Muscle layer of colon (tissue), 2 donors: ENCODE measurements around the gene TCEAL1.
A peak's percentile ranks its signal among the peaks of the same experiment; 100 is the strongest.
"Not testable (repeated sequence)": the region's sequence is repeated elsewhere in the genome, so short reads cannot be mapped to it uniquely, and the experiment has no call there.

ENCODE experiments used
- H3K27ac ChIP-seq: one replicate; pipeline ENCODE4 v1.7.0; 2013; ENCODE audit warnings: low read depth, mild to moderate bottlenecking, low read length, moderate library complexity
- H3K27me3 ChIP-seq, 2 donors: one replicate each; pipeline ENCODE4 v1.7.0; 2013; ENCODE audit warnings: low read length in 2 of 2, mild to moderate bottlenecking in 2 of 2; ENCODE audit not compliant: insufficient read depth in 2 of 2, control insufficient read depth in 1 of 2
- H3K36me3 ChIP-seq: one replicate; pipeline ENCODE4 v1.7.0; 2013; ENCODE audit warnings: mild to moderate bottlenecking, low read length; ENCODE audit not compliant: insufficient read depth
- H3K4me1 ChIP-seq: one replicate; pipeline ENCODE4 v1.7.0; 2013; ENCODE audit warnings: mild to moderate bottlenecking, low read length; ENCODE audit not compliant: insufficient read depth
- H3K4me3 ChIP-seq, 2 donors: one replicate each; pipeline ENCODE4 v1.7.0; 2013; ENCODE audit warnings: low read length in 2 of 2, low read depth in 1 of 2, mild to moderate bottlenecking in 1 of 2, moderate library complexity in 1 of 2
- H3K9ac ChIP-seq: one replicate; pipeline ENCODE4 v1.7.0; 2013; ENCODE audit warnings: low read length
- H3K9me3 ChIP-seq: one replicate; pipeline ENCODE4 v1.7.0; 2013; ENCODE audit warnings: mild to moderate bottlenecking, low read length
- donor health status: abdominal sarcoma.
- donor health status: Adenocarcinoma of cecum.

The TCEAL1 gene

GRCh38 chrX:103628386-103629317 lies at the start of gene TCEAL1:
TCEAL1 (plus strand) TSS chrX:103628975; CDS start chrX:103629917, 942 bp downstream.
- Histone ChIP-seq H3K4me3 (peak within 1 kb of the TSS; percentile 43 to 62), H3K27ac (peak within 1 kb of the TSS; percentile 85), H3K9ac (peak within 1 kb of the TSS; percentile 90), H3K27me3 (no peaks in the 10 kb centered on the region), H3K9me3 (no peaks in the 10 kb centered on the region), H3K4me1 (peaks cover 4% of the 10 kb centered on the region), H3K36me3 (no peaks in the 10 kb centered on the region)

- Histone ChIP-seq H3K9me3 (peaks cover 6% of the 10 kb centered on the region), H3K9ac (no peak overlapping the region), H3K36me3 (no peaks in the 10 kb centered on the region), H3K27ac (no peak overlapping the region), H3K27me3 (no peaks in the 10 kb centered on the region), H3K4me3 (peak overlapping the region in 1 of 2 donors; percentile 11), H3K4me1 (peaks cover 6% of the 10 kb centered on the region)
Observed at GRCh38 chrX:103584596-103584995, 44.2 kb upstream of the TCEAL1 start.

DNA sequence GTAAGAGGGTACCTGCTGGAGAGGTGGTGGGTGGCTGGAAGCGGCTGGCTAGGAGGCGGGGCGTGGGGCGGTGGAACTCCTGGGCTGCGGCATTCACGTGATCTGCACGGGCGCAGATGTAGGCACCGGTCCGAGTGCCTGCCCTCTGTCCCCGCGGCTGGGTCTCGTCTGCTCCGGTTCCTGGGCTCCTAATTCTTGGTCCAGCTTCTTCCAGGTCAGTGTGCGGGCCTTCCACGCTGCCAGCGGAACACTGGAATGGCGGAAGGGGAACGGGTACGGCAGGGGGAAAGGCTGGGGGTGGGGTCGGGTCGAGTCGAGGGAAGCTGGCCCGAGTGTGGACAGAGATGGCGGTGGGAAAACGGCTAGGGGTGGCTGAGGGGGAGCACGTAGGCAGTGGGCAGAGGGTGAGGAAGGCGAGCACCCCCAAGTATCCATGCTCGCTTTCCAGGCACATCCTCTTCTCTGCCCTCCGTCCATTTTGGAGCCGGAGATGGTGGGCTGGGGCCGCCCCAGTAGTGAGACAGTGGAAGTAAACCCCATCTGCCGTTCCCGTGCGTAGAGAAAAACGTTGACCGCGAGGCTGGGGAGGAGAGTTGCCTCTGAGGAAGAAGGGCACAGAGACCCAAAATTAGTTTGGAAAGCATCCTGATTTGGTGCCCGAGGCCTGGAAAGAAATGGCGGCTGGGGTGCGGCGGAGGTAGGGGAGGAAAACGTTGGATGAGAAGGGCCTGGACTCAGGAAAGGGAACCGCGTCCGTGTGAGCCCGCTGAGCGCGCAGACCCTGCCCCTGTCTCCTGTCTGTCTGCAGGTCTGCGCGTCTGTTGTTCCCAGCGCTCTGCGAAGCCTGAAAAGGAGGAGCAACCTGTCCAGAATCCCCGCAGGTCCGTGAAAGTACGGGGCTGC lies 43.1 kb upstream of the TCEAL1 start, which contains the start of gene TCEAL4:
Gene TCEAL4, plus strand, starts transcription at position 105 of the 903 bp plus-strand sequence. CDS start 1,161 bp downstream, outside the sequence.
- H3K36me3 ChIP-seq = no peaks in the 10 kb centered on the region
- H3K9me3 ChIP-seq = peaks cover 6% of the 10 kb centered on the region
- H3K27me3 ChIP-seq = no peaks in the 10 kb centered on the region
- peaks cover 6% of the 10 kb centered on the region for H3K4me1 ChIP-seq
- H3K27ac ChIP-seq = peak within 1 kb of the TSS; percentile 72
- peak within 1 kb of the TSS; percentile 67 for H3K9ac ChIP-seq
- peak within 1 kb of the TSS; percentile 55 to 66 for H3K4me3 ChIP-seq

- peak overlapping the region; percentile 55 to 66 for H3K4me3 ChIP-seq
- H3K27me3 ChIP-seq = no peaks in the 10 kb centered on the region
- H3K9ac ChIP-seq = no peak overlapping the region
- peaks cover 6% of the 10 kb centered on the region for H3K4me1 ChIP-seq
- peak overlapping the region; percentile 72 for H3K27ac ChIP-seq
- H3K9me3 ChIP-seq = peaks cover 6% of the 10 kb centered on the region
- no peaks in the 10 kb centered on the region for H3K36me3 ChIP-seq
Observed at GRCh38 chrX:103586314-103586646, 42.5 kb upstream of the TCEAL1 start.

- Histone ChIP-seq H3K9ac (no peak overlapping the region), H3K9me3 (peaks cover 6% of the 10 kb centered on the region), H3K36me3 (no peaks in the 10 kb centered on the region), H3K4me1 (peaks cover 6% of the 10 kb centered on the region), H3K4me3 (peak overlapping the region in 1 of 2 donors; percentile 66), H3K27ac (peak overlapping the region; percentile 72), H3K27me3 (no peaks in the 10 kb centered on the region)
Observed at GRCh38 chrX:103586659-103587058, 42.1 kb upstream of the TCEAL1 start.

- H3K9ac ChIP-seq, H3K27me3 ChIP-seq, H3K27ac ChIP-seq, H3K9me3 ChIP-seq, H3K4me3 ChIP-seq, H3K36me3 ChIP-seq, H3K4me1 ChIP-seq: not testable (repeated sequence)
Observed at GRCh38 chrX:103592295-103592694, 36.5 kb upstream of the TCEAL1 start.

GRCh38 chrX:103595202-103595601 lies 33.6 kb upstream of the TCEAL1 start:
- not testable (repeated sequence) for H3K9ac ChIP-seq, H3K4me3 ChIP-seq, H3K36me3 ChIP-seq, H3K27ac ChIP-seq, H3K9me3 ChIP-seq, H3K27me3 ChIP-seq, H3K4me1 ChIP-seq

DNA sequence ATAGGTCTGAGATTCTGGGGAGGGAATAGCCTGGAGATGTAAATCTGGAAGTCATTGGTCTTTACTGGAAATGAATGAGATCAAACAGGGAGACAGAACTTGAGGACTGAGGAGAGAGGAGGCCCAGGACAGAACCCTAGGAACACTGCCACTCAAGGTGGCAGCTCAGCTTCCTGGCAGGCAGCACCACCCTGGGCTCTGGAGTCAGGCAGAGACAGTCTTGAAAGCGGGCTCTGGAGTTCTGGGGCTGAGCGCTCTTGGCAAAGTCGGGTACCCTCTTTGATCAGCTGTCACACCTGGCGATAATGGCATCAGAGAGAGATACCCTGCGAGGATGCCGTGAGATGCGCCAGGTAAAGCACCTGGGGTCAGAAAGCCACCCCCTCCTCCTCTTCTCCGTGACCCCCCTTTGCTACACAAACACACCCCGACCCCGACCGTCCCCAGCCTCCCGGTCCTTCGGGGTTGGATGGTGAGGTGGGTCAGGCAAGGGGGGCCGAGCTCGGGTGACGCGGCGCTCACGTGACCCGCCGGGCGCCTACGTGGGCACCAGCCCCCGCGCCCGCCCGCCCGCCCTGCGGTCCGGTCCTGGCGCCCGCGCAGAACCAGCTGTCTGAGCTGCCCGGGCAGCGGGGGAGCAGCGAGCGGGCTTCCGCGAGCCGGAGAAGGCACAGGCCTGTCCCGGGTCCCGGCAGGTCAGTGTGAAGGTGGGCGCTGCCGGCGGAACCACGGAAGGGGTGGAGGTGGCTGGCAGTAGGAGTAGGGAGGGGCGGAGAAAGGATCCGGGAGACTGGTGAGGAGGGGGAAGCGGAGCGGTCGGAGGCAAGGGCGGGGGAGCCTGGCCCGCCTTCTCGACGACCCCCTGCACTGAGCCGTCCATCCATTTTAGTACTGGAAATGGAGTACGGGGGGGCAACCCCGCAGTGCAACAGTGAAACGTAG lies 21.1 kb upstream of the TCEAL1 start, which contains the start of gene TCEAL3:
Gene TCEAL3, plus strand, starts transcription at position 600 of the 942 bp plus-strand sequence. CDS start 1,102 bp downstream, outside the sequence.
- no peaks in the 10 kb centered on the region for H3K36me3 ChIP-seq
- peak within 1 kb of the TSS; percentile 66 for H3K9ac ChIP-seq
- H3K9me3 ChIP-seq = no peaks in the 10 kb centered on the region
- peak within 1 kb of the TSS; percentile 89 for H3K27ac ChIP-seq
- H3K27me3 ChIP-seq = no peaks in the 10 kb centered on the region
- no peaks in the 10 kb centered on the region for H3K4me1 ChIP-seq
- H3K4me3 ChIP-seq = peak within 1 kb of the TSS; percentile 57 to 63

GRCh38 chrX:103608306-103608963 lies 20.3 kb upstream of the TCEAL1 start:
- peak overlapping the region; percentile 89 for H3K27ac ChIP-seq
- peak overlapping the region; percentile 66 for H3K9ac ChIP-seq

DNA sequence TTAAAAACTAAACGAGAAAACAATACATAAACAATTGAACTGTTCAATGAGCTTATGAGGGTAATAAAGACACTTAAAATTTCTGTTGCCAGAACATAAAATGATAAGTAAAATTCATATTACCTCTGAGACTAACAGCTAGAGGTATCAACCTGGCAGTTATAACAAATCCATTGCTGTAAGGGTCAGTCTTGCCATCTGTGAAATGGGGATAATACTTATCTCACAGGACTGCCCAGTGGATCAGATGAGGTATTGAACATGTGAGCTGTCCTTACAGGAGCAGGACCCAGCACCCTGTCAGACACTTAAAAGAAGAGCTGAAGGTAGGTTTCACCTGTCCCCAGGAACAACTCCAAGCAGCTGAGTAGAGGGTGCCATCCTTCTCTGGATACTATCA lies 18.5 kb upstream of the TCEAL1 start:
- no peaks in the 10 kb centered on the region for H3K9me3 ChIP-seq
- no peaks in the 10 kb centered on the region for H3K4me1 ChIP-seq
- H3K36me3 ChIP-seq = no peaks in the 10 kb centered on the region
- H3K9ac ChIP-seq = no peak overlapping the region
- H3K27me3 ChIP-seq = no peaks in the 10 kb centered on the region
- no peak overlapping the region for H3K4me3 ChIP-seq
- H3K27ac ChIP-seq = no peak overlapping the region

More at GRCh38 chrX:103608306-103608963, 20.3 kb upstream of the TCEAL1 start:
- H3K4me3 ChIP-seq = peak overlapping the region; percentile 57 to 63
- no peaks in the 10 kb centered on the region for H3K4me1 ChIP-seq
- no peaks in the 10 kb centered on the region for H3K9me3 ChIP-seq
- no peaks in the 10 kb centered on the region for H3K36me3 ChIP-seq
- H3K27me3 ChIP-seq = no peaks in the 10 kb centered on the region
